ENCODE data around the gene PMS1.

DNA sequence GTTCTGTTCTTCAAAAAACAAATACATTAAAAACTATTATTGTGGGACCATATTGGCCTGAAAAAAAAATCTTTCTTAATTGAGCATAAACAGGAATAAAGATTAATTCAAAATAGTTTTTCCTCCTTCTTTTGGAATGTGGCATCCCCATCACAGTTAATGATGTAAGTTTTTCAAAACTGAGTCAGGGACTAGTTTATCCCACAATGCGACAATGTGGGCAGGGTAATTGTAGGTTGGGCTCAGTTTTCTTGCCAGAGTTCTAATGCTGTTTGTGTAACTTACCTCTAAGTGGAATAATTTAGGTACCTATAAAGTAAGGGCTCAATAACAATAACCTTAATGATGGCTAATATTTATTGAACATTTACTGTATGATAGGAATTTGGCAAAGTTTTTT lies 82.0 kb downstream of the PMS1 start:
- TF ChIP-seq, protein P1, sequence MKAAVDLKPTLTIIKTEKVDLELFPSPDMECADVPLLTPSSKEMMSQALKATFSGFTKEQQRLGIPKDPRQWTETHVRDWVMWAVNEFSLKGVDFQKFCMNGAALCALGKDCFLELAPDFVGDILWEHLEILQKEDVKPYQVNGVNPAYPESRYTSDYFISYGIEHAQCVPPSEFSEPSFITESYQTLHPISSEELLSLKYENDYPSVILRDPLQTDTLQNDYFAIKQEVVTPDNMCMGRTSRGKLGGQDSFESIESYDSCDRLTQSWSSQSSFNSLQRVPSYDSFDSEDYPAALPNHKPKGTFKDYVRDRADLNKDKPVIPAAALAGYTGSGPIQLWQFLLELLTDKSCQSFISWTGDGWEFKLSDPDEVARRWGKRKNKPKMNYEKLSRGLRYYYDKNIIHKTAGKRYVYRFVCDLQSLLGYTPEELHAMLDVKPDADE (IDR thresholded peaks at IDR 0.05) = no peak
- TF ChIP-seq, protein P2, sequence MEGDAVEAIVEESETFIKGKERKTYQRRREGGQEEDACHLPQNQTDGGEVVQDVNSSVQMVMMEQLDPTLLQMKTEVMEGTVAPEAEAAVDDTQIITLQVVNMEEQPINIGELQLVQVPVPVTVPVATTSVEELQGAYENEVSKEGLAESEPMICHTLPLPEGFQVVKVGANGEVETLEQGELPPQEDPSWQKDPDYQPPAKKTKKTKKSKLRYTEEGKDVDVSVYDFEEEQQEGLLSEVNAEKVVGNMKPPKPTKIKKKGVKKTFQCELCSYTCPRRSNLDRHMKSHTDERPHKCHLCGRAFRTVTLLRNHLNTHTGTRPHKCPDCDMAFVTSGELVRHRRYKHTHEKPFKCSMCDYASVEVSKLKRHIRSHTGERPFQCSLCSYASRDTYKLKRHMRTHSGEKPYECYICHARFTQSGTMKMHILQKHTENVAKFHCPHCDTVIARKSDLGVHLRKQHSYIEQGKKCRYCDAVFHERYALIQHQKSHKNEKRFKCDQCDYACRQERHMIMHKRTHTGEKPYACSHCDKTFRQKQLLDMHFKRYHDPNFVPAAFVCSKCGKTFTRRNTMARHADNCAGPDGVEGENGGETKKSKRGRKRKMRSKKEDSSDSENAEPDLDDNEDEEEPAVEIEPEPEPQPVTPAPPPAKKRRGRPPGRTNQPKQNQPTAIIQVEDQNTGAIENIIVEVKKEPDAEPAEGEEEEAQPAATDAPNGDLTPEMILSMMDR (conservative IDR thresholded peaks at IDR 0.05; ENCODE audit: low read depth in 2 of 2) = no peak
- TF ChIP-seq, protein P3, sequence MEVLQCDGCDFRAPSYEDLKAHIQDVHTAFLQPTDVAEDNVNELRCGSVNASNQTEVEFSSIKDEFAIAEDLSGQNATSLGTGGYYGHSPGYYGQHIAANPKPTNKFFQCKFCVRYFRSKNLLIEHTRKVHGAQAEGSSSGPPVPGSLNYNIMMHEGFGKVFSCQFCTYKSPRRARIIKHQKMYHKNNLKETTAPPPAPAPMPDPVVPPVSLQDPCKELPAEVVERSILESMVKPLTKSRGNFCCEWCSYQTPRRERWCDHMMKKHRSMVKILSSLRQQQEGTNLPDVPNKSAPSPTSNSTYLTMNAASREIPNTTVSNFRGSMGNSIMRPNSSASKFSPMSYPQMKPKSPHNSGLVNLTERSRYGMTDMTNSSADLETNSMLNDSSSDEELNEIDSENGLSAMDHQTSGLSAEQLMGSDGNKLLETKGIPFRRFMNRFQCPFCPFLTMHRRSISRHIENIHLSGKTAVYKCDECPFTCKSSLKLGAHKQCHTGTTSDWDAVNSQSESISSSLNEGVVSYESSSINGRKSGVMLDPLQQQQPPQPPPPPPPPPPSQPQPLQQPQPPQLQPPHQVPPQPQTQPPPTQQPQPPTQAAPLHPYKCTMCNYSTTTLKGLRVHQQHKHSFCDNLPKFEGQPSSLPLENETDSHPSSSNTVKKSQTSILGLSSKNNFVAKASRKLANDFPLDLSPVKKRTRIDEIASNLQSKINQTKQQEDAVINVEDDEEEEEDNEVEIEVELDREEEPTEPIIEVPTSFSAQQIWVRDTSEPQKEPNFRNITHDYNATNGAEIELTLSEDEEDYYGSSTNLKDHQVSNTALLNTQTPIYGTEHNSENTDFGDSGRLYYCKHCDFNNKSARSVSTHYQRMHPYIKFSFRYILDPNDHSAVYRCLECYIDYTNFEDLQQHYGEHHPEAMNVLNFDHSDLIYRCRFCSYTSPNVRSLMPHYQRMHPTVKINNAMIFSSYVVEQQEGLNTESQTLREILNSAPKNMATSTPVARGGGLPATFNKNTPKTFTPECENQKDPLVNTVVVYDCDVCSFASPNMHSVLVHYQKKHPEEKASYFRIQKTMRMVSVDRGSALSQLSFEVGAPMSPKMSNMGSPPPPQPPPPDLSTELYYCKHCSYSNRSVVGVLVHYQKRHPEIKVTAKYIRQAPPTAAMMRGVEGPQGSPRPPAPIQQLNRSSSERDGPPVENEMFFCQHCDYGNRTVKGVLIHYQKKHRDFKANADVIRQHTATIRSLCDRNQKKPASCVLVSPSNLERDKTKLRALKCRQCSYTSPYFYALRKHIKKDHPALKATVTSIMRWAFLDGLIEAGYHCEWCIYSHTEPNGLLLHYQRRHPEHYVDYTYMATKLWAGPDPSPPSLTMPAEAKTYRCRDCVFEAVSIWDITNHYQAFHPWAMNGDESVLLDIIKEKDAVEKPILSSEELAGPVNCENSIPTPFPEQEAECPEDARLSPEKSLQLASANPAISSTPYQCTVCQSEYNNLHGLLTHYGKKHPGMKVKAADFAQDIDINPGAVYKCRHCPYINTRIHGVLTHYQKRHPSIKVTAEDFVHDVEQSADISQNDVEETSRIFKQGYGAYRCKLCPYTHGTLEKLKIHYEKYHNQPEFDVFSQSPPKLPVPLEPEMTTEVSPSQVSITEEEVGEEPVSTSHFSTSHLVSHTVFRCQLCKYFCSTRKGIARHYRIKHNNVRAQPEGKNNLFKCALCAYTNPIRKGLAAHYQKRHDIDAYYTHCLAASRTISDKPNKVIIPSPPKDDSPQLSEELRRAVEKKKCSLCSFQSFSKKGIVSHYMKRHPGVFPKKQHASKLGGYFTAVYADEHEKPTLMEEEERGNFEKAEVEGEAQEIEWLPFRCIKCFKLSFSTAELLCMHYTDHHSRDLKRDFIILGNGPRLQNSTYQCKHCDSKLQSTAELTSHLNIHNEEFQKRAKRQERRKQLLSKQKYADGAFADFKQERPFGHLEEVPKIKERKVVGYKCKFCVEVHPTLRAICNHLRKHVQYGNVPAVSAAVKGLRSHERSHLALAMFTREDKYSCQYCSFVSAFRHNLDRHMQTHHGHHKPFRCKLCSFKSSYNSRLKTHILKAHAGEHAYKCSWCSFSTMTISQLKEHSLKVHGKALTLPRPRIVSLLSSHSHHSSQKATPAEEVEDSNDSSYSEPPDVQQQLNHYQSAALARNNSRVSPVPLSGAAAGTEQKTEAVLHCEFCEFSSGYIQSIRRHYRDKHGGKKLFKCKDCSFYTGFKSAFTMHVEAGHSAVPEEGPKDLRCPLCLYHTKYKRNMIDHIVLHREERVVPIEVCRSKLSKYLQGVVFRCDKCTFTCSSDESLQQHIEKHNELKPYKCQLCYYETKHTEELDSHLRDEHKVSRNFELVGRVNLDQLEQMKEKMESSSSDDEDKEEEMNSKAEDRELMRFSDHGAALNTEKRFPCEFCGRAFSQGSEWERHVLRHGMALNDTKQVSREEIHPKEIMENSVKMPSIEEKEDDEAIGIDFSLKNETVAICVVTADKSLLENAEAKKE (CRISPR knock-in tag; IDR thresholded peaks at IDR 0.05) = no peak
- TF ChIP-seq EZH2 (IDR thresholded peaks at IDR 0.05; ENCODE audit: low read depth, unreplicated experiment) (no peak), STAT1 (IDR thresholded peaks at IDR 0.05; ENCODE audit: unreplicated experiment) (no peak), POLR2AphosphoS5 (IDR thresholded peaks at IDR 0.05; ENCODE audit: low read depth) (no peak), EZH2phosphoT487 (IDR thresholded peaks at IDR 0.05; ENCODE audit: unreplicated experiment) (no peak), ZNF114 (CRISPR knock-in tag; IDR thresholded peaks at IDR 0.05) (no peak), CREB1 (CRISPR knock-in tag; IDR thresholded peaks at IDR 0.05; ENCODE audit: low read depth) (no peak)
